GM21786 (cell line): ENCODE results near the gene IRF2BPL.

ENCODE experiments used
- ATAC-seq: cut with Tn5 transposase; IDR thresholded peaks from one replicate; pipeline ENCODE4 v1.9.1; 2021; ENCODE audit not compliant: unreplicated experiment

IRF2BPL gene

DNA sequence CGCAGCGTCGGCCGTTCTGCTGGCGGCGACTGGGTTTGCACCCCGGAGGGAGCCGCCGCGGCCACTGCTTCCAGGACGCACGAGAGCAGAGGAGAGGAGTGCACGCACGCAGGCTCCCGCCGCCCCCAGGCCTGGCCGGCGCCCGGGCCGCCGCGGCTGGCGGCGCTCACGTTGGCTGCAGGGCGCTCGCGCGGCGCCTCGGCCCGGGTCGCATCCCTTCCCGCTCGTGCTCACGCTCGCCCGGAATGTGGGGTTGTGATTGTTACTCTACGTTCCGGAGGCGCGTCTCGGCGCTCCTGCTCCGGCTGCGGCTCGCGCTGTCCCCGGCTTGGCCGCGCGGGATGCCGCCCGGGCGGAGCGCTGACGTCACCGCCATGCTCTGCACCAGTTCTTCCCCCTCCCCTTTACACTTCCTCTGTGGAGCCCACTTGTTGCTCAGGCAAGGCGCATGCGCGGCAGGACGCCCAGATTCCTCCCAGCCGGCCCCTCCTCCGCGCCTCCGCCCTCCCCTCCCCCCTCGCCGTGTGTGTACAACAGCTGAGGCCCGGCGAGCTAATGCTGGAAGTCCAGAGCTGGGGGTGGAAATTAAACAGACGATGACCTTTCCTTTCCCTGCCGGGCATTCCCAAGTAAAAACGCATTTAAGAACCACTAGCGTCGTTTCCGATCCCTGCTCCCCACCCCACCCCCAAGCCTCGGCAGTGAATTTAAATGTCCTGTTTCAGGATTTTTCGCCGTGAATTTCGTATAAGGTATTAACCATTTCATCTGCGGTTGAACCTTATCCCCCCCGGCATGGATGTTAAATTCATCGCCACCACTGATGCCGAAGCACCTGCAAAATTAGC is at the start of gene IRF2BPL:
Gene IRF2BPL (minus strand): TSS at position 325 of the 848 bp plus-strand sequence. CDS start 916 bp downstream, outside the sequence.
- ATAC-seq, result peak; percentile 67

DNA sequence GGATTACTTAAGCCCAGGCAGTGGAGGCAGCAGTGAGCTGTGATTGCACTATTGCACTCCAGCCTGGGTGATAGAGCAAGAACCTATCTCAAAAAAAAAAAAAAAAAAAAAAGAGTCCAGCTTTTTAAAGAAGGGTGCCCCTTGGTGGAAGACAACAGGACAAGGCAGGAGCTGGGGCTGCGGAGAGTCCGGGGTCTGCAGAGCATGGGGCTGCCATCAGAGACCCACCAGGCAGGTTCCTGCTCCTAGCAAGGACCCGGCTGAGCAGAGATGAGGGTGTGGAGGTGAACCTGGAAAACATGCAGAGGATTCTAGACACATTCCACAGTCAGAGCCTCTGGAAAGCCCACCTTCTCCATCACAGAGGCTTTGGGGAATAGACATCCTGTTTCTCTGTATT is 48.5 kb upstream of the IRF2BPL start:
- no peak for ATAC-seq

DNA sequence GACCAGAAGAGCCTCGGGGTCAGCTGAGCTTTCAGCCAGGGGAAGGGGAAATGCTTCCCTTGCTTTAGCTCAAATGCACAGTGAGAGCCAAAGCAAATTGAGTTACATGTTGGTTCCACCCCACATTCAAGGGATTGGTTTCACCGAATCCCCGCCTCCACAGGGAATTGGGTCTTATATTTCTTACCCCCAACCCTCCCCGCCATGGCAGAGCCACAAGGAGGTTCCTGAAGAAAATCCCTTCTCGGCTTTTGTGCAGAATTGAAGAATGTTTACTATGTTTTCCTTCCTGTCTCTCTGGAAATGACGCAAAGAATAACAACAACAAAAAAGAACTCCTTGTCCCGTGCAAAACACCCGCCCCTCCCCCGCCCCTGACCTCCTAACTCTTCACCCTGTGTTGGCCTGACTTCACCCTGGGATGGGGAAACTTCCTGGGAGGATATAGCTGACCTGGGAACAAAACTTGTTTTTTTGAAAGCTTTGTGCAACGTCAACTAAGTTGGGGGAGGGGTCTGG is 47.7 kb upstream of the IRF2BPL start:
- ATAC-seq, result no peak

DNA sequence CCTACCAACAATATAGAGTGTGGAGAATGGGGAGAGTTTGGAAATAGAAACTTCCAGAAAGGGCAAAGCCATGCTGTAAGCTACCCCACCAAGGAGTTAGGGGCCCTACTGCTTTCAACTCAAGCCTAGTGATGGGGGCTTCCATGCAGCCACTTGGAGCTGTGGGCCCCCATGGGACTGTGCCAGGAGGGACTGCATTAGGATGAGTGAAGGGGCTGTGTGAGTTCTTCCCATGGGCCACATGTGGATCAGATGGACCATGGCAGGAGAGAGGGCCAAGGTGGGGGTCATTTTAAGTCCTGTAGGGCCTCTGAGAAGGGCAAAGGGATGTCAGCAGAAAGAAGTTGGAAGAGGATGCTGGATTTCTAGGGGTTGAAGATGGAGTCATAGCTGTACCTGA is 46.5 kb upstream of the IRF2BPL start:
- ATAC-seq, result no peak

DNA sequence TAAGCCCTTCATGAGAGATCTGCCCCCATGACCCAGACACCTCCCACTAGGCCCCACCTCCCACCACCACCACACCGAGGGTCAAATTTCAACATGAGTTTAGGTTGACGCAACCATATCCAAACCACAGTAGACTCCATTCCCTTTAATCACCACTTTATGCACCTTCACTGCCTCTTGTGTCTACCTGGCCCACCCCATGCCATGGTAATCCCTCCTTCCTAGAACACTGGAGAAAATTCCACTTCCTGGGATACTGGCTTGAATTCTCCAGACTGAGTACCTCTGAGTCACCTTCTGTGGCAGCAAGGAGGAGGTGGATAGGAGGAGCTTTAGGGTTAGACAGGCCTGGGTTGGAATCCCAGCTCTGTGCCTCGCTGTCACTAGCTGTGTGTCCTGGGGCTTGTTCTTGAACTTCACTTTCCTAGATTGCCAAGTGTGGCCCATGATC is 43.5 kb upstream of the IRF2BPL start:
- no peak for ATAC-seq

DNA sequence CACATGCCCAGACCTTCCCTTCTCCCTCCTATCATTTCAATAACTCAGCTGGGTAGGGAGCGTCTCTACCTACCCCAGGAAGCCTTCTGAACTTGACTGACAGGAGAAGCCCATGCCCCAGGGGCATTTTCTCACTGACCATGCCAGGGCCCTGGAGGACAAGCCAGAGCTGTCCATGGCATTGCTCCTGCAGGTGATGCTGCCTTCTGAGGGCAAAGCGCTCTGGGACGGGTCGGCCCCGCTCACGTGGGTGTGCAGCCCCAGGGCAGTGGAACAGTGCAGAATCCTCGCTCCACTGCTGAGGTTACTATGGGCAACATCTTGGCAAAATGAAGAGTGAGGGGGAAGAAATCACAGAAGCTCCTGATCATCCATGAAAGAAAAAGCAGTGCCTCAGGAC is 41.0 kb upstream of the IRF2BPL start:
- ATAC-seq, result no peak

DNA sequence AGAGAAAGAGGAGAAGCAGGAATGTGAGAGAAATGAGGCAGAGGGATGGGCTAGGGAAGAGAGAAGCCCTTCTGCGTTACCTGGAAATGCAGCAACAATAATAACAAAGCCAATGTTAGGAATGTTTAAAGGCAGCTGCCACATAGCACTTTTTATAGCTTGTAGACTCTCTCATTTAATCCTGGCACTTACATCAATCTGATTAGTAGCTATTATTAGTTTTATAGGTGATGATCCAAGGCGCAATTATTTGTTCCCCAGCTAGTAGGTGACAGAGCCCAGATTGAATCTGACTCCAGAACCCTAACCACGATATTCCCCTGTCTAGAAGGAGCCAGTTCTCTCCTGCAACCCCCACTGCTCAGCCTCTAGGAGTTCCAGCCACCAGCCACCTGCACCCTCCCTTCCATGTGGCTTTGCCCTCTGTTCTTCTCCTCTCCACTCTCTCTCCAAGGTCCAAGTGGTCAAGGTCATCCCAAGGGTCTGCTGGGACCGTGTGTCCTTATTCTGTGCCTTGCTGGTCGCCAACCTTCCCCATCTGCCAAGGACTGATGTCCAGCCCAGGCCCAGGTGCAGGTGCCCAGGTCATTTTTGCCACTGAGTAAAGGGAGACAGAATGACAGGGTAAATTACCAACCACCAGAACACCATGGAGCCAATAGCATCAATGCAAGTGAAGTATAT is 40.2 kb upstream of the IRF2BPL start:
- ATAC-seq, result no peak

DNA sequence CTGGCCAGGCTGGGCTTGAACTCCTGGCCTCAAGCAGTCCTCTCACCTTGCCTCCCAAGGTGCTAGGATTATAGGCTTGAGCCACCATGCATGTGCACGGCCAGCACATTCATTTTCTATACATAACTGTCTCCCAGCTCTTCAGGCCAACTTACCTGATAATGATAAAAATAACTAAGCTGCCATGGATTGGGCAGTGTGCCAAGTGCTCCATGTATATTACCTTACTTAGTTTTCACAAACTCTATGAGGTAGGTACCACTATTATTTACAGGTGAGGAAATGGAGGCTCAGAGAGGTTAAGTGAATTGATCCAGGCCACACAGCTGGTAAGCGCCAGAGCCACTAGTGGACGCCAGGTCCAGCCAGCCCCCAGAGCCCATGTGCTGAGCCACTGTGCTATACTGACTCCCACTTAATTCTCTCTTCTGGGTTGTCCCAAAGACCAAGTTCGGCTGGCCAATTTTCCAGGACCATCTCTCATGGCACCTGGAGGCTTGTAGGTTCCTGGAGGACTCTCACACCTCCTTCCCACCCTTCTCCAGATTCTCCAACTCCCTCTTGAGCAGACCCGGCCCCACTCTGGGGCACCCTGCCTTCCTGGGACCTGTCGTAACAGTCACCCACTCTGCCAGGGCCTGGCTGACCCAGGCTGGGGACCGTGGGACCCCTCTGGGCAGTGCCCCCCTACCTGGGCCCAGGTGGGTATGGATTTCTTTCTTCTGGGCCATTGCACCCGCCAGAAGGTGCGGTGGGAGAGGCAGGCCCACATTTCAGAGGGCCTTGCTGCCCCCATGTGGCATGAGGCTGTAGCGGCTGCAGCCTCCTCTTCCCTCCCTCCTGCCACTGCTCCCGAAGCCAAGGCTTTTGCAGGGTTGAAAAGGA is 39.4 kb upstream of the IRF2BPL start:
- no peak for ATAC-seq

DNA sequence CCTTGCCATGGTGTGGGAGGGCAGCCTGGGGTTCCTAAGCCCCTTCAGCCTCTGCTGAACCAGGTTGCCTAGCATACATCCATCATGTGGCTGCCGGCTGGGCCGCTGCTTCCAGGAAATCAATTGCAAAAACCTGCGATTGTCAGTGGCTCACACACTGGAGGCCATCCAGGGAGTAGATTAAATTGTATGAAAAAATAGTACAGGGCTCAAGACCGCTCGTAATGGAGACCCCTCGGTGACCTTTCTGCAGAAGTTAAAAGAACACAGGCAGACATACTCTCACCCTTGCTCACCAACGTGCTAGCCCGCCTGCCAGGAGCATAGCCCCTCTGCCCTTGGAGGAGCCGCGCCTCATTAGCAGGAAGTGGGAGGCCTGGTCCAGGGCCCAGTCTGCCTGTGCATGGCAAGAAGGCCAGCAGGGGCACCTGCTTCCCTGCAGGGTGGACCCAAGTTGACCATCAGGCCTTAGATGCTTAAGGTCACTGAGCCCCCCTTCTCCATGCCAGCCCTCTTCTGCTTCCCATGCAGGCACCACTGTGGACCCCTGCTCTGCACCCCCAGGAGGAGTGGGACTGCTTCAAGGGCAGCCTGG is 38.2 kb upstream of the IRF2BPL start:
- no peak for ATAC-seq

DNA sequence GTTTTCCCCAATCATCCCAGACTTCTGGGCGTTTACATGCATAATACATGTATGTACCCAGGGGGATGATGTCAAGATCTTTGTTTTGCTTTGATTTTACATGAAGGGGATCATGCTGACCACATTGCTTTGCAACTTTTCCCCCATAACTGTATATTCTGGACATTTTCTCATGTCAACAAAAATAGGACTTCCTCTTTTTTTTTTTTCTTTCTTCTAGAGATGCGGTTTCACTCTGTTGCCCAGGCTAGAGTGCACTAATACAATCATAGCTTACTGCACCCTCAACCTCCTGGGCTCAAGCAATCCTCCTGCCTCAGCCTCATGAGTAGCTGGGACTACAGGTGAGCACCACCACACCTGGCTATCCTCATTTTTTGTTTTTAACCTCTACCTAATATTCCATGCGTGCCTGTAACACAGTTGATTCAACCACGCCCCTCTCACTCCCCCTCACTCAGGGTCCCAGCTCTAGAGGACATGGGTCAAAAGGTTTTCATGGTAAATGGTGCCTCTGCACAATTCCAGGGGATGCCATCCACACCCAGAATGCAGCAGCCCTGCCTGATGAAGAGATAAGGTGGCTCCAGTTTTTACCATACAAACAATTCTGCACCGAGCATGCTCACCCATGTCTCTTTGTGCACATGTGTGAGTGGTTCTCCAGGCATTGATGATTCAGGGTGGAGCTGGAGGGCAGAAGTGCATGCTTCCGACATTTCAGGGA is 37.5 kb upstream of the IRF2BPL start:
- no peak for ATAC-seq

DNA sequence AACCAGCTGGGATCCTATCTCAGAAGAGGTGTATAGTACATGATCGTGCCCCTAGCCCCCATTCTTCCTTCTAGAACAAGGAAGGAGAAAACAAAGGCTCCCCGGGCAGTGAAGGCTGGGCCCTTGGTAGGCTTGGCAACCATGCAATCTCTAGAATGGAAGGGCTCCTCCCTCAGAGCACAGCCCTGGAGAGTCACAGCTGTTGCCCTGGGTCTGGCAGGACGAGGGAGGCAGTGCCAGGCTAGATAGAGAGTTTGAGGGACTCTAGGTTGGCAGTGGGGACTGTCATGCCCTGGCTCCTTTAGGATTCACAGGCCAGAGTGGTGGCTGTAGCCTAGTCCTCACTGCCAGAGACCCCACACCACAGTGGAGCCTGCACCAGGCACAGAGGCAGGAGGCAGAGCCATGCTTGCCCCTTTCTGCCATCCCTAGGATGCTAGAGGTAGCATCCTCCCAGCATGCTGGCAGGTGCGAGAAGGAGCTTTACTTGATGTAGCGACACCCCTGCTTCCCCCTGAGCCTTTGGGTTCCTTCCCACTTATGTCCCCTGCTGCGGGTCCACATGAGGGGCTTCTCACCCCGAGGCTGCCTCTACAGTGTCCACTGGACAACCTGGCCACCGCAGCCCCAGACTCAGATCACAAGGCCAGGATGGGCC is 36.1 kb upstream of the IRF2BPL start:
- ATAC-seq, result no peak

DNA sequence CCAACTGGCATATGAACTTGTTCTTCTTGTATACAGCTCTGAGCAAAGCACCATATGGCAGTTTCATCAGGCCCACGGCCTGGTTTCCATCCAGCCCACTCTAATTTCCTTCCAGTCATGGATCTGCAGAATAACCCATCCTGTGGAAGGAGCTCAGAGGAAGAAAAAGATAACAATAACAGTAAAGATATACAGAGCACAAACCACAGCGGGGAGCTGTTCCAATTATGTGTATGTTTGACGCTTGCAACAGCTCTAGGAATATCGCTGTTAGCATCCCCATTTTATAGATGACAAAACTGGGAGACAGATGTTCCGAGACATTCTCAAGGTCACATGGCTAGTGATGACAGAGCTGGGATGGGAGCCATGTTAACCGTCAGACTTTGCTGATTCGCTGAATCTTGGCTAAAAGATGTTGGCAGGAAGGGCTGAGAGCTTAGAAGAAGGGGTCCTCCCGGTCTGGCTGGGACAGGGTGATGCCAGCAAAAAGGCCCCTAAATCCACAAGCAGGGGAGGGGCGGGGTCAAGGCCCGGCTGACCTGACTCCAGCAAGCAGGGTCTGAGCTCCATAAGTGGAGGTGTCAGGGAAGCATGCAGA is 35.2 kb upstream of the IRF2BPL start:
- no peak for ATAC-seq

DNA sequence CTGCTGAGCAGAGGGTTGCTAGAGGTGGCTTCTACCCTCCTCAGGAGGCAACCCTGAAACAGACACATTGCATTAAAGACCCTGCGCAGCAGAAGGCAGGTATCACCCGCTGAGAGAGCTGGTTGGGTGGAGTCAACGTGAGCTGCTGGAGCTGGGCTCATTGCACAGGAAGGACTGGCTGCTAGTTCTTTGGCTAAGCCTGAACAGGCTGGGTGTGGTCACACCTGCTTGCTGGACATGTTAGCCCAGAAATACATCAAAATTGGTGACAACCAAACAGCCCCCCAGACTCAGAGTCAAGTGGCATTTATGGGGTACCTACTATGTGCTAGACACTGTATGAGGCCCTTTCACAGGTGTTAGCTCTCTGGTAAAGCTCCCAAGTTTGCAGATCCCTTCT is 33.8 kb upstream of the IRF2BPL start:
- no peak for ATAC-seq

DNA sequence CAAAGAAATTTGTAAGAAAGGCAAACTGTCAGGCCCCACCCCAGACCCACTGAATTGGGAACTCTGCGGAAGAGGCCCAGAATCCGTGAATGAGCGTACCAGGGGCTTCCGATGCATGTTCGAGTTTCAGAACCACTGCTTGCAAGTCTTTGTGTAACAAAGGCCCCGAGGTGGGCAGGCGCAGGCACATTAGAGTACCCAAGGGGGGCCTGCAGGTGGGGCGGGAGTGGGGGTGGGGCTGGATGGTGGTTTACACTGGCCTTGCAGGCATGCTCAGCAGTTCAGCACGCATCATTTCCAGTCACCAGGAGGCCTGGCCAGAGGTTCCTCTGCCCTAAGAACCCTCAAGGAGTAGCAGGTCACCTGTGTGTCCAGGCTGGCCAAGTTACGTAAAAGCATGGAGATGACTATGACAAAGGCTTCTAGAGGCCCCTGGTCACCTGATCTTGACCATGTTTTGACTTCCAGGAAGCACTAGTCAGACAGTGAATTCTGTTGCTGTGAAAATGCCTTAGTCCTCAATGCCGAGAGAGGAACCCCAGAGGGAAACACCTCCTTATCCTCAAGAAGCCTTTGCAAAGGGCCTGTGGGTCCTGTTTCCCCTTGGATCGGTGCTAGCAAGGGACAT is 33.2 kb upstream of the IRF2BPL start:
- ATAC-seq, result no peak

DNA sequence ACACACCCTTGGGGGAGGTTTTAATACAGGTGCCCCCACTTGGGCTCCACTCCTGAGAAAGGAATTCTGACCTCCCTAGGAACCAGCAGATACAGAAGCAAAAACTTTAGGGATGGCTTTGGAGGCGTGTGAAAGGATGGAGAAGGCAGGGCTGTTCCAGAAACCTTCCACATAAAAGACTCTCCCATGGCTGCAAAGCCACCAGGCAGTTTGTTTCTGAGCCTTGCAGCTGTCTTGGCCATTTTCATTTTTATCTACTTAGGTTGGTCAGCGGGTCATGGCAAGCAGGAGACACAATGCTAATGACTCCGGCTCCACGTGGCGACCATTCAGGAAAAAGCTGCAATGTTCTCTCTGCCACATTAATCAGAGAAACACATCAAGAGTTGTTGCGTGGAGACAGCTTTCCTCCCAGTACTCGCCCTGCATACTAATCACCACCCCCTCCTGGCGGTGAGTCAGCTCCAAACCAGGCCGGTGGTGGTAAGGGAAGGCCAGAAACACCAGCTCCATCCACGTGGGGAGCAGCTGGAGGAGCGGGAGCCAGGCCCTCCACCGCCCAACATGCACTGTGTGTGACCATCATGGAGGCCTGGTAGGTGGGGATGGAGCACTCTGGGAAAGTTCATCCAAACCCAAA is 30.9 kb upstream of the IRF2BPL start:
- ATAC-seq, result no peak

DNA sequence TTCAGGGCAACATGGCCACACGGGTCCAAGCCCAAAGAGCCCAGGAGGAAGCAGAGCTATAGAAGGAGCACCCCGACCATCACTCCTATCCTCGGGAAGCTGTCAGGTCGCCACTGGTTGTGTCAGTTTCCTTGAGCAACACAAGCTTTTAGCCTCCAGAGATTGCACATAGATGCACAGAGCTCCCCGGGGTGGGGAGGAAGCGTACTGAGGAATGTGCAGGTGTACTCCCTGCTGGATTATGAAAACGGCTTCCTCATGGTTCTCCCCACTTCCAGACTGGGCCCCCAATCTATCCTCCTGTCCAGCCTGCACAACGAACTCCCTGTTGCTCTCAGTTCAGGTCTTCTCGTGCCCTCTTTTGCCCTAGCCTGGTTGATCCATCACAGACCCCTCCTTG is 30.3 kb upstream of the IRF2BPL start:
- no peak for ATAC-seq

DNA sequence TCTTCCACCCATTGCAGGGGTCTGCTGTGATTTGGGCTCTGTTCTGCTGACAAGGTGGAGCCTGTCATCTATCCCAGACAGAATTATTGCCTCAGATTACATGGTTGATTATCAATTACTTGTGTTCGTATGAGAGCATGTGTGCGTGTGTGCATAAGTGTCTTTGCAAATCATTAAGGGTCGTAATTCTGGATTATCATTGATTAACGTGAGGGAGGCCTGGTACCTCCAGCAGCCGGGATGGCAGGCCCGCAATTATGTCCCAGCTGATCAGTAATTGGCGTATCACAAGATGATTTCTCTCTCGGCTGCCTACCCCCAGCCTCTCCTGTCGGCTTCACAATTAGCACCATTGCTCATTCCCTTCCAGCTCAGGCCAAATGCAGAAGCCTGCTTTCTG is 29.6 kb upstream of the IRF2BPL start:
- ATAC-seq, result no peak

DNA sequence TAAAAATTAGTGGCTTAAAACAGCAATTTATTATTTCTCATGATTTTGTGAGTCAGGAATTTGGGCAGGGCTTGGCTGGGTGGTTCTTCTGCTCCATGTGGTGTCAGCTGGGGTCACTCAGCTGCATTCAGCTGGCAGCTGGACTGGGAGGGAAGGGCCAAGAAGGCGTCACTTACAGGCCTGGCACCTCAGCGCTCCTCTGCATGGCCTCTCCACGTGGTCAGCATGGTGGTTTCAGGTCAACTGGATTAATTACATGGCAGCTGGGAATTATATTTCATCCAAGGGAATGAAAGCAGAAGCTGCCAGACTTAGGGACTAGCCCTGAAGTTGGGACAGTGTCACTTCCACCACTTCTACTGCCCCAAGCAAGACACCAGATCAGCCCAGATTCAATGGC is 27.5 kb upstream of the IRF2BPL start:
- no peak for ATAC-seq
